WTC11 (cell line): ENCODE measurements around the gene CLUH. TPM values are rescaled to one million over a fixed set of nuclear protein-coding genes. Genes with fewer than 3 reads are reported as not detected.

Source experiments
- ATAC-seq: fragments of 200-7000 bp; cut with Tn5 transposase; 2 replicates; pipeline ENCODE4 v1.10.0; 2021; ENCODE audit warnings: mild to moderate bottlenecking, moderate library complexity
- CTCF ChIA-PET: fragments of 300-600 bp; sonication (Branson Sonifier 250); formaldehyde crosslinking; loops from one replicate; lab custom pipeline; 2021; ENCODE audit warnings: antibody characterized with exemption; lab: Charles Lee
- POLR2A ChIA-PET: fragments of 350-600 bp; sonication (Branson Sonifier 250); formaldehyde crosslinking; loops from one replicate; lab custom pipeline; 2021; ENCODE audit warnings: antibody characterized with exemption; lab: Charles Lee
- DNase-seq: peaks from one replicate; pipeline ENCODE4 v3.0.0; 2021; ENCODE audit warnings: low spot score
- H3K27ac Mint-ChIP-seq: 2 replicates; pipeline ENCODE4 v1.8.0; 2021; ENCODE audit warnings: mixed read lengths
- H3K27me3 Mint-ChIP-seq: 2 replicates; pipeline ENCODE4 v1.8.0; 2021; ENCODE audit warnings: low read depth, mild to moderate bottlenecking, moderate library complexity, mixed read lengths
- H3K36me3 Mint-ChIP-seq: 2 replicates; pipeline ENCODE4 v1.8.0; 2021; ENCODE audit warnings: mixed read lengths
- H3K4me1 Mint-ChIP-seq: 2 replicates; pipeline ENCODE4 v1.8.0; 2022; ENCODE audit warnings: mixed read lengths
- H3K4me3 Mint-ChIP-seq: 2 replicates; pipeline ENCODE4 v1.8.0; 2021; ENCODE audit warnings: mild to moderate bottlenecking, moderate library complexity, mixed read lengths
- H3K9me3 Mint-ChIP-seq: 2 replicates; pipeline ENCODE4 v1.8.0; 2021; ENCODE audit warnings: mixed read lengths
- CBFB ChIP-seq: sonication (generic); formaldehyde crosslinking; IDR thresholded peaks from 2 replicates; pipeline ENCODE4 v1.8.1; 2022; ENCODE audit warnings: mild to moderate bottlenecking, low read depth, missing genetic modification reagents
- CTCF ChIP-seq: fragments of 200-600 bp; IDR thresholded peaks from 2 replicates; pipeline ENCODE4 v1.8.0; 2022; ENCODE audit warnings: antibody characterized with exemption
- FOXJ3 ChIP-seq: sonication (generic); formaldehyde crosslinking; IDR thresholded peaks from 2 replicates; pipeline ENCODE4 v1.9.0; 2021; ENCODE audit warnings: missing genetic modification reagents, mild to moderate bottlenecking, borderline replicate concordance
- IRF1 ChIP-seq: sonication (generic); formaldehyde crosslinking; IDR thresholded peaks from 2 replicates; pipeline ENCODE4 v1.8.0; 2023; ENCODE audit warnings: missing genetic modification reagents
- NFE2L1 ChIP-seq: sonication (generic); formaldehyde crosslinking; IDR thresholded peaks from 2 replicates; pipeline ENCODE4 v1.8.1; 2023; ENCODE audit warnings: missing genetic modification reagents
- NR3C1 ChIP-seq: sonication (generic); formaldehyde crosslinking; conservative IDR thresholded peaks from 2 replicates; pipeline ENCODE4 v1.8.1; 2023; ENCODE audit warnings: low read depth, mild to moderate bottlenecking, missing genetic modification reagents
- SMAD3 ChIP-seq: sonication (generic); formaldehyde crosslinking; IDR thresholded peaks from 2 replicates; pipeline ENCODE4 v1.8.0; 2022; ENCODE audit warnings: missing genetic modification reagents, mild to moderate bottlenecking, borderline replicate concordance
- TCF7 ChIP-seq: sonication (generic); formaldehyde crosslinking; IDR thresholded peaks from 2 replicates; pipeline ENCODE4 v1.8.0; 2022; ENCODE audit warnings: mild to moderate bottlenecking, low read depth, missing genetic modification reagents, moderate library complexity
- ZNF281 ChIP-seq: sonication (generic); formaldehyde crosslinking; IDR thresholded peaks from 2 replicates; pipeline ENCODE4 v1.8.0; 2023; ENCODE audit warnings: mild to moderate bottlenecking, missing genetic modification reagents
- total RNA-seq: library from RNA; stranded (reverse); gene quantifications from 3 replicates; pipeline ENCODE4 v1.2.3, GENCODE V29; 2021
- TF ChIP-seq, protein P1 (sequence below): fragments of 250-450 bp; sonication (Bioruptor Pico); conservative IDR thresholded peaks from 2 replicates; pipeline ENCODE4 v1.9.0; 2021; ENCODE audit warnings: mild to moderate bottlenecking
- TF ChIP-seq, protein P2 (sequence below): sonication (generic); formaldehyde crosslinking; IDR thresholded peaks from 2 replicates; pipeline ENCODE4 v1.8.1; 2023; ENCODE audit warnings: mild to moderate bottlenecking, missing genetic modification reagents, moderate library complexity
- TF ChIP-seq, protein P3 (sequence below): sonication (generic); formaldehyde crosslinking; IDR thresholded peaks from 2 replicates; pipeline ENCODE4 v1.8.1; 2022; ENCODE audit warnings: low read depth, mild to moderate bottlenecking, moderate library complexity, missing genetic modification reagents, borderline replicate concordance

The CLUH gene
- total RNA-seq, 1 experiment from 2014 or later = 105 TPM

- TF ChIP-seq IRF1 (CRISPR knock-in tag) = no peak
- no peak for TF ChIP-seq CBFB (CRISPR knock-in tag)
- TF ChIP-seq NR3C1 (CRISPR knock-in tag) = no peak
- TF ChIP-seq CTCF = no peak
- TF ChIP-seq, protein P1, sequence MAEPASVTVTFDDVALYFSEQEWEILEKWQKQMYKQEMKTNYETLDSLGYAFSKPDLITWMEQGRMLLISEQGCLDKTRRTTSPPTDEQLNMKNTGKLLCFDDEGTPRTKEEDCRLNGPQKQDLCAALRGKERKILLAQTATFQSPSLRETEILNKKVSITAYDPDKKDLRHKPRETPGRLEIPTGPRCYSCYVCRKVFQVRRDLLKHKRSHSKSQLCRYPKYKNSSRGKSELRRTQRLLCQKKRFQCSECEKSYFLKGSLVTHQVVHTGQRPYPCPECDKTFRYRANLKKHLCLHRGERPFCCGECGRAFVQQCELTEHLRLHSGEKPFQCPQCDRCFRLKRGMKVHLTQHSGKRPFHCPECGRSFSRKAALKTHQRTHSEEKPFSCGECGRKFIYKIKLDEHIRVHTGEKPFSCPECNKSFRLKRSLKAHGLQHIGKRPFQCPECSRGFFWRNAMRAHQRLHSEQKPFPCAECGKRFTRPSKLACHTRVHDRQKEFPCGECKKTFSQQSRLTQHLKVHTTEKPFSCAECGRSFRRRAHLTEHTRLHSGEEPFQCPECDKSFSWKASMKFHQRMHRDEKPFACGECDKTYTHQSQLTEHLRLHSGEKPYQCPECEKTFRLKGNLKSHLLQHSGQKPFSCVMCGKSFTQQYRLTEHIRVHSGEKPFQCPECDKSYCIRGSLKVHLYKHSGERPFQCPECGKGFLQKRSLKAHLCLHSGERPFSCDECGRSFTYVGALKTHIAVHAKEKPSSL = no peak
- TF ChIP-seq TCF7 (CRISPR knock-in tag) = no peak
- no peak for TF ChIP-seq ZNF281
Measured at GRCh38 chr17:2716649-2717048, 5.1 kb upstream of the CLUH start (continued).

GRCh38 chr17:2713881-2714280 is 2.3 kb upstream of the CLUH start:
- CTCF ChIA-PET = interaction anchor here (0.5 to 1.8 kb wide), 2 partner anchors 10 to 58 kb away, joined by 7 read pairs; no protein-coding TSS in a partner anchor
- TF ChIP-seq SMAD3 (CRISPR knock-in tag) = no peak
- TF ChIP-seq, protein P2, sequence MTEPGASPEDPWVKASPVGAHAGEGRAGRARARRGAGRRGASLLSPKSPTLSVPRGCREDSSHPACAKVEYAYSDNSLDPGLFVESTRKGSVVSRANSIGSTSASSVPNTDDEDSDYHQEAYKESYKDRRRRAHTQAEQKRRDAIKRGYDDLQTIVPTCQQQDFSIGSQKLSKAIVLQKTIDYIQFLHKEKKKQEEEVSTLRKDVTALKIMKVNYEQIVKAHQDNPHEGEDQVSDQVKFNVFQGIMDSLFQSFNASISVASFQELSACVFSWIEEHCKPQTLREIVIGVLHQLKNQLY = no peak
- no peak for TF ChIP-seq NFE2L1
- TF ChIP-seq, protein P3, sequence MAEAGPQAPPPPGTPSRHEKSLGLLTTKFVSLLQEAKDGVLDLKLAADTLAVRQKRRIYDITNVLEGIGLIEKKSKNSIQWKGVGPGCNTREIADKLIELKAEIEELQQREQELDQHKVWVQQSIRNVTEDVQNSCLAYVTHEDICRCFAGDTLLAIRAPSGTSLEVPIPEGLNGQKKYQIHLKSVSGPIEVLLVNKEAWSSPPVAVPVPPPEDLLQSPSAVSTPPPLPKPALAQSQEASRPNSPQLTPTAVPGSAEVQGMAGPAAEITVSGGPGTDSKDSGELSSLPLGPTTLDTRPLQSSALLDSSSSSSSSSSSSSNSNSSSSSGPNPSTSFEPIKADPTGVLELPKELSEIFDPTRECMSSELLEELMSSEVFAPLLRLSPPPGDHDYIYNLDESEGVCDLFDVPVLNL = no peak
- no peak for TF ChIP-seq FOXJ3 (CRISPR knock-in tag)
- no peak for TF ChIP-seq TCF7 (CRISPR knock-in tag)
- DNase-seq (no peak), ATAC-seq (no peak)
- H3K4me1 Mint-ChIP-seq = peaks cover 29% of the 10 kb centered on the region
- H3K27ac Mint-ChIP-seq = no peak overlapping the region
- H3K36me3 Mint-ChIP-seq = no peaks in the 10 kb centered on the region
- H3K9me3 Mint-ChIP-seq = no peaks in the 10 kb centered on the region
- H3K27me3 Mint-ChIP-seq = peaks cover 7% of the 10 kb centered on the region
- H3K4me3 Mint-ChIP-seq = no peak overlapping the region
- POLR2A ChIA-PET = interaction anchor here (0.6 kb wide), 1 partner anchor 12 kb away, joined by 6 read pairs; no protein-coding TSS in a partner anchor
